Prostate gland (tissue), 2 donors: ENCODE results near the gene SLC12A6.

Experiments used
- POLR2A ChIP-seq: fragments of 450-650 bp; IDR thresholded peaks from one replicate; pipeline ENCODE4 v1.6.1; 2016; ENCODE audit warnings: antibody characterized with exemption, mild to moderate bottlenecking
- POLR2AphosphoS5 ChIP-seq: sonication (generic); formaldehyde crosslinking; IDR thresholded peaks from one replicate; pipeline ENCODE4 v1.6.1; 2017; ENCODE audit warnings: antibody characterized with exemption
- TF ChIP-seq, protein P1 (sequence below), 4 experiments: fragments of 200-600 bp in 2 of 4; fragments of 450-650 bp in 2 of 4; sonication (generic) in 2 of 4; IDR thresholded peaks; 1 replicate in 3 of 4; 2 replicates in 1 of 4; pipeline ENCODE4 v1.5.1; 2016 to 2019; ENCODE audit warnings: antibody characterized with exemption in 4 of 4, mild to moderate bottlenecking in 2 of 4, moderate library complexity in 2 of 4

- TF ChIP-seq, protein P1, sequence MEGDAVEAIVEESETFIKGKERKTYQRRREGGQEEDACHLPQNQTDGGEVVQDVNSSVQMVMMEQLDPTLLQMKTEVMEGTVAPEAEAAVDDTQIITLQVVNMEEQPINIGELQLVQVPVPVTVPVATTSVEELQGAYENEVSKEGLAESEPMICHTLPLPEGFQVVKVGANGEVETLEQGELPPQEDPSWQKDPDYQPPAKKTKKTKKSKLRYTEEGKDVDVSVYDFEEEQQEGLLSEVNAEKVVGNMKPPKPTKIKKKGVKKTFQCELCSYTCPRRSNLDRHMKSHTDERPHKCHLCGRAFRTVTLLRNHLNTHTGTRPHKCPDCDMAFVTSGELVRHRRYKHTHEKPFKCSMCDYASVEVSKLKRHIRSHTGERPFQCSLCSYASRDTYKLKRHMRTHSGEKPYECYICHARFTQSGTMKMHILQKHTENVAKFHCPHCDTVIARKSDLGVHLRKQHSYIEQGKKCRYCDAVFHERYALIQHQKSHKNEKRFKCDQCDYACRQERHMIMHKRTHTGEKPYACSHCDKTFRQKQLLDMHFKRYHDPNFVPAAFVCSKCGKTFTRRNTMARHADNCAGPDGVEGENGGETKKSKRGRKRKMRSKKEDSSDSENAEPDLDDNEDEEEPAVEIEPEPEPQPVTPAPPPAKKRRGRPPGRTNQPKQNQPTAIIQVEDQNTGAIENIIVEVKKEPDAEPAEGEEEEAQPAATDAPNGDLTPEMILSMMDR (IDR thresholded peaks at IDR 0.05), result no peak
- TF ChIP-seq POLR2A (no peak), POLR2AphosphoS5 (no peak)
Measured at GRCh38 chr15:34284937-34285336, 52.6 kb downstream of the SLC12A6 start.
